ENCODE results near the gene NPLOC4. TPM values are rescaled to one million over a fixed set of nuclear protein-coding genes. Genes with fewer than 3 reads are reported as not detected.

NPLOC4 gene
- total and polyA plus RNA-seq, 8 donors: 24.0 to 284 (median 54.8) TPM

DNA sequence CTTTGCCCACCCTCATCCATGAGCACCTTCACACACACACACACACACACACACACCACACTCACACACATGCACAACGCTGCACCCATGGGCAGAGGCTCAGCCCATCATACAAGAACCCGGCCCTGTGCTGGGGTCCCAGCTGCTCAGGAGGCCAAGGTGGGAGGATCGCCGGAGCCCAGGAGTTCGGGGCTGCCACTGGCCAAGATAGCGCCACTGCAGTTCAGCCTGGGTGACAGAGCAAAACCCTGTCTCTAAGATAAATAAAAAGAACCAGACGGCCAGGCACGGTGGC, 112.1 kb downstream of the NPLOC4 start:
- H3K9me3 ChIP-seq: no peaks in the 10 kb centered on the region
- DNase-seq: no peak
- H3K4me1 ChIP-seq: peaks cover 8 to 33% (median 31%) of the 10 kb centered on the region in 4 donors
- TF ChIP-seq POLR2AphosphoS5 (IDR thresholded peaks at IDR 0.05) (no peak), POLR2A (IDR thresholded peaks at IDR 0.05) (no peak), EP300 (IDR thresholded peaks at IDR 0.05) (no peak)
- TF ChIP-seq, protein P1, sequence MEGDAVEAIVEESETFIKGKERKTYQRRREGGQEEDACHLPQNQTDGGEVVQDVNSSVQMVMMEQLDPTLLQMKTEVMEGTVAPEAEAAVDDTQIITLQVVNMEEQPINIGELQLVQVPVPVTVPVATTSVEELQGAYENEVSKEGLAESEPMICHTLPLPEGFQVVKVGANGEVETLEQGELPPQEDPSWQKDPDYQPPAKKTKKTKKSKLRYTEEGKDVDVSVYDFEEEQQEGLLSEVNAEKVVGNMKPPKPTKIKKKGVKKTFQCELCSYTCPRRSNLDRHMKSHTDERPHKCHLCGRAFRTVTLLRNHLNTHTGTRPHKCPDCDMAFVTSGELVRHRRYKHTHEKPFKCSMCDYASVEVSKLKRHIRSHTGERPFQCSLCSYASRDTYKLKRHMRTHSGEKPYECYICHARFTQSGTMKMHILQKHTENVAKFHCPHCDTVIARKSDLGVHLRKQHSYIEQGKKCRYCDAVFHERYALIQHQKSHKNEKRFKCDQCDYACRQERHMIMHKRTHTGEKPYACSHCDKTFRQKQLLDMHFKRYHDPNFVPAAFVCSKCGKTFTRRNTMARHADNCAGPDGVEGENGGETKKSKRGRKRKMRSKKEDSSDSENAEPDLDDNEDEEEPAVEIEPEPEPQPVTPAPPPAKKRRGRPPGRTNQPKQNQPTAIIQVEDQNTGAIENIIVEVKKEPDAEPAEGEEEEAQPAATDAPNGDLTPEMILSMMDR (IDR thresholded peaks at IDR 0.05): no peak
- H3K36me3 ChIP-seq: no peaks in the 10 kb centered on the region
- 76 to 89% (median 86%) methylated on average over 8 of the region's 8 CpGs for WGBS, 5 donors
- intact Hi-C loops (cut with DNase I; ENCODE audit: low total_unique reads): no loop called here
- no peak overlapping the region for H3K4me3 ChIP-seq
- no peak overlapping the region for H3K27ac ChIP-seq
- peaks cover 16 to 73% (median 40%) of the 10 kb centered on the region in 3 donors for H3K27me3 ChIP-seq

DNA sequence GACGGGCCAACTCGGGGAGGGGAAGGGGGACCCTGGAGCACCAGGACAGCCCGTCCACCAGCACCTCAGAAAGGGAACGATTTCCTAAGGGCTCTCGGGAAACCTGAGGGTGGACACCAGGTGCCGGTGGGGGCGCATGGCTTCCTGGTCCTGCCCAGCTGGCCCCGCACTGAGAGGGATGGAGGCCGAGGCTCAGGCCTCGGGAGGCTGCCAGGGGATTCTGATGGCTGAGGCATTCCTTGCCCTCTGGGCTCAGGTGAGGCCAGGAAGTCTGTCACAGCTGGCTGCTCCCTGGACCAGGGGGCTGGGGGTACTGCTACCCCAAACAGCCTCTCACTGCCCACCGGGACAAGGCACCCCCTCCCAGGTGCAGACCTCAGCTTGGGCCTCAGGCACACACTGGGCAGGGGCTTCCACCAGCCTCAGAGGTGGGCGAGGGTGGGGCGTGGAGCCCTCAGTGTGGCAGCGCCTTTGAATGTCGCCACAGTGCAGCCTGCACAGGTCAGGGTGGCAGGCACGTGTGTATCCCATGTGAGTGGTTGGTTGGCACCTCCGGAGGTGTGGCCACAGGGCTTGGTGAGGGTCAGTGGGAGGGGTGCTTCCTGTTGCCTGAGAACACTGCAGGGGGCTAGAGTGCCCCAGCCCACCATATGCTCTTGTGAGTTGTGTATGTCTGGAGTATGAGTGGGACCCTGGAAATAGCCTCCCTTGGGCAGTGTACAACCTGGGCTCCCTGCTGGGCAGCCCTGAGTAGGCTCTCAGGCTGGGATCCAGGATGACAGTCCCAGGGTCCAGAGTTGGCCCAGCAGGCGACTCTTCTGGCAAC, 112.7 kb downstream of the NPLOC4 start:
- 59 to 79% (median 69%) methylated on average over 5 to 18 of the region's 18 CpGs for WGBS, 5 donors
- Histone ChIP-seq H3K36me3 (no peaks in the 10 kb centered on the region), H3K4me1 (peaks cover 14 to 39% (median 37%) of the 10 kb centered on the region in 4 donors), H3K4me3 (no peak overlapping the region), H3K9me3 (no peaks in the 10 kb centered on the region), H3K27me3 (peaks cover 16 to 69% (median 40%) of the 10 kb centered on the region in 3 donors), H3K27ac (no peak overlapping the region)
- intact Hi-C loops (cut with DNase I; ENCODE audit: low total_unique reads): no loop called here
- no peak for TF ChIP-seq POLR2A (IDR thresholded peaks at IDR 0.05)
- TF ChIP-seq POLR2AphosphoS5 (IDR thresholded peaks at IDR 0.05): no peak
- TF ChIP-seq EP300 (IDR thresholded peaks at IDR 0.05): no peak
- TF ChIP-seq, protein P1 (IDR thresholded peaks at IDR 0.05): no peak
- no peak for DNase-seq

DNA sequence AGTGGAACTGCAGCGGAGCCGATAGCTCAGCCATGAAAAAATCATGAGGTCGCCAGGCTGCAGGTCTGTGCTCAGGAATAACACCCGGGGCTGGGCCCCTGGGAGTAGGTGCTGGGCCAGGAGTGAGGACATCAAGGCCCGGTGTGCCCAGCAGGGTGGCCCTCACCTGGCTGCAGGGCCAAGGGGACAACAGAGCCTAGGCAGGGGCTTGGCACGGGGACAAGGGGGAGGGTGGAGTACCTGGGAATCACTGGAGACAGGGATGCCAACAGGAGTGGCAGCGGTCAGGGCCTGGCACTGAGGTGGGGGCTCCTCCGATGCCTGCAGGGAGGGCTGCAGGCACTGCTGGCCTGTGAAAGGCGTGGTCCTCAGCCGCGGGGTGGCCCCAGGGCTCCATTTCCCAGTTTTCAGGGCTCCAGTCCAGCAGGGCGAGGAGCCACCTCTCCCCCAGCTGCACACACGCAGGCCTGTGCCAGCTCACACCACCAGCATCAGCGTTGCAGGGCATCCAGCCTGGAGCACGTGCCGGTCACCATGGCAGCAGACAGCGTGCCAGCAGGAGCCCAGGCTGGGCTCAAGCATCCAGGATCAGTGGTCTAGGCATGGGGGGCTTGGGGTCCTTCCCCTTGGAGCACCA, 113.4 kb downstream of the NPLOC4 start:
- Histone ChIP-seq H3K4me1 (peaks cover 19 to 46% (median 44%) of the 10 kb centered on the region in 4 donors), H3K27ac (no peak overlapping the region), H3K9me3 (no peaks in the 10 kb centered on the region), H3K36me3 (no peaks in the 10 kb centered on the region), H3K4me3 (no peak overlapping the region), H3K27me3 (peaks cover 13 to 62% (median 40%) of the 10 kb centered on the region in 3 donors)
- 17 to 32% (median 21%) methylated on average over 8 to 17 of the region's 17 CpGs for WGBS, 5 donors
- intact Hi-C loops (cut with DNase I; ENCODE audit: low total_unique reads): no loop called here
- DNase-seq: peak; percentile 74 to 78
- TF ChIP-seq, protein P1 (IDR thresholded peaks at IDR 0.05): no peak
- TF ChIP-seq POLR2A (IDR thresholded peaks at IDR 0.05): no peak
- TF ChIP-seq EP300 (IDR thresholded peaks at IDR 0.05): no peak
- no peak for TF ChIP-seq POLR2AphosphoS5 (IDR thresholded peaks at IDR 0.05)

DNA sequence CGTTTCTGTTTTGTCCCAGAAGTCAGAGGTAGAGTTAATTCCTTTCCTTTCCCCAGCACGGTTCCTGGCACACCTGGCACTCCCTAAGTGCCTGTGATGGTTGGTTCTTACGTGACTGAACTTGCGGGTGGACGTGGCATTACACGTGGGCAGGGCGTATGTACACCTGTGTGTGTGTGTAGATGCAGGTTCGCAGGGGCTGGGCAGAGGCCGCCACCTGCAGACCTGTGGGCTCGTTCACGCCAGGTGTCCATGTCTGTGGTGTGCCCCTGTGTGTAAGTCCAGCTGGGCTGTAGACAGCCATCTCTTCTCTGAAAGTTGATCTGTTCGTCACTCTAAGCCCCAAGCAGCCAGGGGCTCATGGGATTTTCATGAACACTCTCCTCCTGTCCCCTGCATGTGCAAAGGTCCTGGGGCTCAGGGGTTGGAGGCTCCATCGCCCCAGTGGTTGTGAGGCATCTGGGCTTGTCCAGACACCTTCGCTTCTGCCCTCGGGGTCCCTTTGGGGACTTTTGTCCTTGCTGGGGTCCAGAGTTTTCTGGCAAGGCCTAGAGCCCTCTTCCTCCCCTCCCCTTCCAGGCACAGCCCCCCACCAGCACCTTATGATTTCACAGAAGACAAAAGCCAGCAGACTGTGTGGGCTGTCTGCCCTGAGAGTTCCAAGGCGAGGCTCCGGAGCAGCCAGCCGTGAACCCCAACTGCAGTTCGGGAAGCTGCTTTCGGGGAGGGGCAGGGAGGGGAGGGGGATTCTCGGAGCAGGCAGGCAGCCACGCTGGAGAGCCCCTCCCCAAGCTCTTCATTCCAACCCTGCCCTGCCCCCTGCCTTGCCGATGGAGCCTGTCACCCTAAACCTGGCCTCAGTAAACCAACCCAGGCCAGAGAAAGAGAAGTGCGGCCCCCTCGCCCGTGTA, 114.2 kb downstream of the NPLOC4 start:
- H3K4me3 ChIP-seq: no peak overlapping the region
- WGBS, 5 donors: 63 to 80% (median 68%) methylated on average over 13 to 26 of the region's 26 CpGs
- intact Hi-C loops (cut with DNase I; ENCODE audit: low total_unique reads): no loop called here

More for the DNA sequence above, 114.2 kb downstream of the NPLOC4 start:
- no peak overlapping the region for H3K27ac ChIP-seq
- H3K4me1 ChIP-seq: peaks cover 24 to 47% (median 46%) of the 10 kb centered on the region in 4 donors
- peak in 1 of 2 donors; percentile 84 for DNase-seq
- H3K36me3 ChIP-seq: no peaks in the 10 kb centered on the region
- H3K27me3 ChIP-seq: peaks cover 8 to 54% (median 33%) of the 10 kb centered on the region in 3 donors
- no peak for TF ChIP-seq EP300 (IDR thresholded peaks at IDR 0.05)
- no peaks in the 10 kb centered on the region for H3K9me3 ChIP-seq

Data from stomach (tissue), 9 donors.